Choroid plexus epithelial cell (primary cell): ENCODE measurements around the gene DMRT1.
A peak's percentile ranks its signal among the peaks of the same experiment; 100 is the strongest.

Source experiments
- DNase-seq: peaks from one replicate; pipeline ENCODE4 v3.0.0-alpha.2; 2010; ENCODE audit warnings: low read depth
- H3K4me3 ChIP-seq: 2 replicates; pipeline ENCODE4 v1.5.1; 2011; ENCODE audit warnings: low read depth, mild to moderate bottlenecking, control low read depth, low read length, moderate library complexity
- TF ChIP-seq, protein P1 (sequence below): conservative IDR thresholded peaks from 2 replicates; pipeline ENCODE4 v1.5.1; 2011; ENCODE audit warnings: low read depth, mild to moderate bottlenecking, control low read depth, inconsistent platforms, low read length, moderate library complexity

The DMRT1 gene

DNA sequence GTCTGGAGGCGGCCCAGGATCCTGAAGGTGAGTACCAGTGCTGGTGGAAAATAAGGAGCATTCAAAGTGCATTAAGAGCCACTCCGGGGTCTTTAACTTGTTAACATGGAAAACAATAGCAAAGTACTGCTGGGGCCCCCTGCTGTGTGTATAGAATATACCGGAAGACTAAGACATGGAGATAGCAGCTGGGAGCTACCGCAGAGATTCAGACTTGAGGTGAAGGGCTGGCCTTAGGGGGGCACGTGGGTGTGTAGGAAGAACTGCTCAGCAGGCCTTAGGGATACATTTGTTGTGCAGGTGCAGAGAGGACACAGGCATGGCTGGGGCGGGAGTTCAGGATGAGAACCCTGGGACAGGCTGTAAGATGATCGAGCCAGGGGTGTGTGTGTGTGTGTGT is 1.2 kb upstream of the DMRT1 start:
- no peak for DNase-seq
- no peak overlapping the region for H3K4me3 ChIP-seq
- TF ChIP-seq, protein P1, sequence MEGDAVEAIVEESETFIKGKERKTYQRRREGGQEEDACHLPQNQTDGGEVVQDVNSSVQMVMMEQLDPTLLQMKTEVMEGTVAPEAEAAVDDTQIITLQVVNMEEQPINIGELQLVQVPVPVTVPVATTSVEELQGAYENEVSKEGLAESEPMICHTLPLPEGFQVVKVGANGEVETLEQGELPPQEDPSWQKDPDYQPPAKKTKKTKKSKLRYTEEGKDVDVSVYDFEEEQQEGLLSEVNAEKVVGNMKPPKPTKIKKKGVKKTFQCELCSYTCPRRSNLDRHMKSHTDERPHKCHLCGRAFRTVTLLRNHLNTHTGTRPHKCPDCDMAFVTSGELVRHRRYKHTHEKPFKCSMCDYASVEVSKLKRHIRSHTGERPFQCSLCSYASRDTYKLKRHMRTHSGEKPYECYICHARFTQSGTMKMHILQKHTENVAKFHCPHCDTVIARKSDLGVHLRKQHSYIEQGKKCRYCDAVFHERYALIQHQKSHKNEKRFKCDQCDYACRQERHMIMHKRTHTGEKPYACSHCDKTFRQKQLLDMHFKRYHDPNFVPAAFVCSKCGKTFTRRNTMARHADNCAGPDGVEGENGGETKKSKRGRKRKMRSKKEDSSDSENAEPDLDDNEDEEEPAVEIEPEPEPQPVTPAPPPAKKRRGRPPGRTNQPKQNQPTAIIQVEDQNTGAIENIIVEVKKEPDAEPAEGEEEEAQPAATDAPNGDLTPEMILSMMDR, result no peak

DNA sequence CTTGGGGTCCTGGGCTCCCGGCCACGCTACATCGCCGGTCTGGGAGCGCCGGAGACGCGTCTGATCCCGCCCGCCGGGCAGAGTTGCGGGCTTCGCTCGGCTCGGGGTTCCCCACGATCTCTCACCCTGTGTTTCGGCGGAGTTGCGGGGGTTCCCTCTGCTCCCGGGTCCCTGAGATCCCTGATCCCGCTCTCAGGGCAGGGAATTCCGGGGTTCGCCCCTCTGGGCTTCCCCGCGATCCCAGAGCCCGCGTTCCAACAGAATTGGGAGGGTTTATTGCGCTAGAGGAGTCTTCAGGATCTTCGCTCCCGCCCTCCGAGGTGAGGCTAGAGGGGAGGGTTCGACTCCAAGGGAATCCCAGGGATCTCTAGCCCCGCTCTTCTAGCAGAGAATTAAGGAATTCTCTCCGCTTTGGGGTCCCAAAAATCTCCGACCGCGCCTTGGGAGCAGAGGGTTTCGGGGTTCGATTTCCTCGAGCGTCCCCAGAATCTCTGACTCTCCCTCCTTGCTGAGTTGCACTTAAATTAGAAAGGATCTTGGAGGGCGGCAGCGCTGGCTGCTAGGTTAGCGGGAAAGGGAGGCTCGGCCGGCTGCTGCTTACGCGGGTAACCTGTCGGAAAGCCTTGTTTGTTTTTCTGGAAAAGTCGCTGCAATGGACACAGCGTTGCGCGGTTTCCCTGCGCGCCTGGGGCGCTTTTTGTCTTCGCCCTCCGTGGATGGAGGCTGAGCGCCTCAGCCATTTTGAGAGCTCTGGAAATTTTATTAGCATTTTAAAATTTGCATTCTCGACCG is 1.3 kb downstream of the DMRT1 start:
- H3K4me3 ChIP-seq, result no peak overlapping the region
- DNase-seq, result no peak
- TF ChIP-seq, protein P1, result no peak

DNA sequence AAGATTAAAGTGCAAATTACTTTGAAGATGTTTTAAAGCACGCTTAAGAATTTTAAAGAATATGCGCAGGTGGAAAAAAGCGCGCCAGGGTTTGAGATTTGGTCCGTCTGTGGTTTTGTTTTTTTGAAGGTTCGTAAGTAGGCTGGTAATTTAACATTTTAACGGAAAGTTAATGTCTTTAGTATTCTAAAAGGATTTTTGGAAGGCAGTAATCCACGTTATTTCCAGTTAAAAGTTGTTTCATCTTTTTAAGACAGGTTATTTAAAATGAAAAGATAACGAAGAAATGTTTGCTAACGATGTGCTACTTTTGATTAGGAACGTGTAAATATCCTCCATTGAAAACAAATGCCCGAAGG is 1.9 kb downstream of the DMRT1 start:
- no peak overlapping the region for H3K4me3 ChIP-seq
- TF ChIP-seq, protein P1, result no peak
- no peak for DNase-seq

DNA sequence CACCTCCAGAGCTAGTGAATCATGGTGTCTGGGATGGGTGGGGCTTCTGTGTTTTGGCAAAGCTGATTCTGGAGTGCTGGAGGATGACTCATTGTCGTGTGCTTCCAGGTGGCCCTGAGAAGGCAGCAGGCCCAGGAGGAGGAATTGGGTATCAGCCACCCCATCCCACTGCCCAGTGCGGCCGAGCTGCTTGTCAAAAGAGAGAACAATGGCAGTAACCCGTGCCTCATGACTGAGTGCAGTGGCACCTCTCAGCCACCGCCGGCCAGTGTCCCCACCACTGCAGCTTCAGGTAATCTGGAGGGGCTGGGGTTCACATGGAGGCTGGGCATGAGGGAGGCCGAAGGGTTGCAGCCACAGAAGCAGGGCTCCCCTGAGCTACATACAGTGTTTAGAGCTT is 5.4 kb downstream of the DMRT1 start:
- no peak overlapping the region for H3K4me3 ChIP-seq
- no peak for DNase-seq
- TF ChIP-seq, protein P1, result no peak

DNA sequence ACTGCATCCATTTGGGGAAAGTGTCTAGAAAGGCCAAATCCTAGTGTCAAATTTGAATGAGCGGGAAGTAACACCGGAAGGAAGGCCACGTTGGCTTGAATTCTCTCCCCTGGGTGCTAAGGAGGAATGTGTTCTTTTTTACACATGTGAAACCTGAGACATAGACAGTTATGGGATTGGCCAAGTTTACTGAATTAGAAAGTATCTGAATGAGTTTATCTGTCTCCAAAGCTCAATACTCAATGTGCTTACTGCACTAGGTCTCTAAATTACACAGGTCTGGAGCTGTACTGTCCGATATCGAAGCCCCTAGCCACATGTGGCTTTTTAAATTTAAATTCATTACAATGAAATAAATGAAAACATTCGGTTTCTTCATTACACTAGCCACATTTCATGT is 6.0 kb downstream of the DMRT1 start:
- TF ChIP-seq, protein P1, result no peak
- peak; percentile 2 for DNase-seq
- H3K4me3 ChIP-seq, result no peak overlapping the region

DNA sequence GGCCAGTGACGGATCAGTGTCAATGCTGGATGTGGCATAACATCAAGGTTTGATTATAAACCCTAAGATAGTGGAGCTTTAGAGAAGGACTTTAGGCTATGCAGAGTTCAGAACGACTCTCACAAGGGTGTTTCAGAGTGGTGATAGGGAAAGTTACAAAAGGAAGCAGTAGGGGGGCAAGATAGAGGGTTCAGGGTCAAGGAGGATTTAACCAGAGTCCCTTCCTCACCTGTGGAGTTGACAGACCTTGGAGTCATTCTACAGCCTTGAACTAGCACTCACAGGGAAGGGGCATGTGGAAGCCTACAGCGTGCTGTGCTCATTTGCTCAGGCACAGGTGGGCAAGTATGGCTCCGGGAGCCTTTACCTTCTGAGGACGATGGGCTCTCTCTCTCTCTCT is 7.9 kb downstream of the DMRT1 start:
- H3K4me3 ChIP-seq, result no peak overlapping the region
- TF ChIP-seq, protein P1, result no peak
- DNase-seq, result no peak

DNA sequence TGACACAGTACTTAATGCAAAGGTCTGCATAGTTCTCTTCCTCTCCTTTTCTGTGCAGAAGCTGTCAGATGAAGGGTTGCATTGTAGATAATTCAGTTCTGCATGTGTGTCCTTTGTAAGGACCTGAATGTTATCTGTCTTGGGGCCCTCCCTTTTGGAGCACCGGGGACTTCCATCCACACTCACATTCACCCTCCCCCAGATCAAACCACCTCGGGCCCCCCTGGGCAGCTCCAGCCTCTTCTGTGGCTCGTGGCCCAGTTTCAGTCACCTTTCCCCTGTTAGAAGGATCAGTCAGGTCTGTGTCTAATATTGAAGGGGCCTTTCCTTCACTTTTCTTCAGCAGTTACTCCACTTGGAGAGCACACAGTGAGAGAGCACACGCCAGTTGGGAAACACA is 11.0 kb downstream of the DMRT1 start:
- H3K4me3 ChIP-seq, result no peak overlapping the region
- no peak for DNase-seq
- TF ChIP-seq, protein P1, result no peak
